Keratinocyte (primary cell): ENCODE measurements around the gene FAM118B. TPM values are rescaled to one million over a fixed set of nuclear protein-coding genes. Genes with fewer than 3 reads are reported as not detected.

ENCODE experiments used
- DNase-seq: peaks from one replicate; pipeline ENCODE4 v3.0.0-alpha.2; 2011; ENCODE audit warnings: low read depth, missing footprints, low spot score
- FAIRE-seq: peaks from 2 replicates; lab custom pipeline; 2011; peaks lifted over from hg19 to GRCh38; lab: Jason Lieb, UNC
- H2AFZ ChIP-seq: 2 replicates; pipeline ENCODE4 v1.6.0; 2012; ENCODE audit warnings: low read length, control low read depth, inconsistent platforms; ENCODE audit not compliant: control insufficient read depth
- H3K27ac ChIP-seq: 2 replicates; pipeline ENCODE4 v1.5.1; 2011; ENCODE audit warnings: low read length; ENCODE audit not compliant: control insufficient read depth, insufficient read depth
- H3K27me3 ChIP-seq: 3 replicates; pipeline ENCODE4 v1.6.0; 2011; ENCODE audit warnings: low read length; ENCODE audit not compliant: control insufficient read depth, insufficient read depth; ENCODE audit errors: extremely low read depth
- H3K36me3 ChIP-seq, 2 experiments: 2 replicates in 1 of 2; 3 replicates in 1 of 2; pipeline ENCODE4 v1.5.1; 2011; ENCODE audit warnings: low read length in 2 of 2, mild to moderate bottlenecking in 1 of 2; ENCODE audit not compliant: control insufficient read depth in 2 of 2, insufficient read depth in 2 of 2; ENCODE audit errors: extremely low read depth in 1 of 2
- H3K4me1 ChIP-seq: 3 replicates; pipeline ENCODE4 v1.5.1; 2011; ENCODE audit warnings: low read length; ENCODE audit not compliant: control insufficient read depth, insufficient read depth; ENCODE audit errors: extremely low read depth
- H3K4me2 ChIP-seq: 3 replicates; pipeline ENCODE4 v1.6.0; 2011; ENCODE audit warnings: low read depth, low read length; ENCODE audit not compliant: control insufficient read depth, insufficient read depth; ENCODE audit errors: extremely low read depth
- H3K4me3 ChIP-seq, 3 experiments: fragments of 200-600 bp in 1 of 3; sonication (generic) in 1 of 3; 2 replicates in 2 of 3; 3 replicates in 1 of 3; pipeline ENCODE4 v1.5.1; 2011 to 2016; ENCODE audit warnings: low read length in 3 of 3, mild to moderate bottlenecking in 3 of 3, control low read depth in 2 of 3, inconsistent platforms in 1 of 3, low read depth in 1 of 3, mixed read lengths in 1 of 3, mixed run types in 1 of 3, moderate library complexity in 1 of 3; ENCODE audit not compliant: control insufficient read depth in 2 of 3, insufficient read depth in 2 of 3; ENCODE audit errors: extremely low read depth in 1 of 3
- H3K79me2 ChIP-seq: 2 replicates; pipeline ENCODE4 v1.6.0; 2012; ENCODE audit warnings: low read length; ENCODE audit not compliant: control insufficient read depth, insufficient read depth
- H3K9ac ChIP-seq: 3 replicates; pipeline ENCODE4 v1.6.0; 2011; ENCODE audit warnings: low read length; ENCODE audit not compliant: control insufficient read depth, insufficient read depth; ENCODE audit errors: extremely low read depth
- H3K9me1 ChIP-seq: 3 replicates; pipeline ENCODE4 v1.6.0; 2011; ENCODE audit warnings: low read length; ENCODE audit not compliant: control insufficient read depth, insufficient read depth; ENCODE audit errors: extremely low read depth
- H3K9me3 ChIP-seq: 2 replicates; pipeline ENCODE4 v1.5.1; 2012; ENCODE audit warnings: low read depth, low read length; ENCODE audit not compliant: control insufficient read depth
- H4K20me1 ChIP-seq: 3 replicates; pipeline ENCODE4 v1.6.0; 2011; ENCODE audit warnings: low read length; ENCODE audit not compliant: control insufficient read depth, insufficient read depth; ENCODE audit errors: extremely low read depth
- EZH2 ChIP-seq: IDR thresholded peaks from one replicate; pipeline ENCODE4 v1.6.1; 2012; ENCODE audit warnings: inconsistent platforms, mild to moderate bottlenecking, low read length, moderate library complexity
- dilution Hi-C: fragments of 300-500 bp; cut with MboI; formaldehyde crosslinking; loops from one replicate; pipeline ENCODE4 v1.7.0; 2020; ENCODE audit warnings: low sequenced_read_pairs; ENCODE audit not compliant: extremely low pct_ligation_motif_present
- polyA plus RNA-seq, 5 experiments: library from polyadenylated mRNA; depleted of rRNA in 3 of 5; stranded (reverse) in 3 of 5; stranded (forward) in 1 of 5; unstranded in 1 of 5; fragments of >200 nt; gene quantifications; 1 replicate in 1 of 5; 2 replicates in 3 of 5; 3 replicates in 1 of 5; pipeline versions ENCODE4 v1.2.1 to v1.2.3, GENCODE V29; 2011 to 2012; ENCODE audit warnings: missing spikeins in 2 of 5, low read depth in 1 of 5, low replicate concordance in 1 of 5
- TF ChIP-seq, protein P1 (sequence below), 3 experiments: IDR thresholded peaks in 1 of 3; conservative IDR thresholded peaks in 1 of 3; optimal IDR thresholded peaks in 1 of 3; 2 replicates in 2 of 3; 3 replicates in 1 of 3; pipeline versions ENCODE3 to v1.5.1; 2011; ENCODE audit warnings: low read length in 3 of 3, mild to moderate bottlenecking in 3 of 3, moderate library complexity in 2 of 3, control low read depth in 1 of 3, inconsistent platforms in 1 of 3; ENCODE audit not compliant: insufficient read depth in 2 of 3; ENCODE audit errors: extremely low read depth in 1 of 3

The FAM118B gene
- polyA plus RNA-seq, 1 donor (not counting 4 experiments of a cell fraction or from before 2014, with no cell fraction given), result 32.0 TPM

DNA sequence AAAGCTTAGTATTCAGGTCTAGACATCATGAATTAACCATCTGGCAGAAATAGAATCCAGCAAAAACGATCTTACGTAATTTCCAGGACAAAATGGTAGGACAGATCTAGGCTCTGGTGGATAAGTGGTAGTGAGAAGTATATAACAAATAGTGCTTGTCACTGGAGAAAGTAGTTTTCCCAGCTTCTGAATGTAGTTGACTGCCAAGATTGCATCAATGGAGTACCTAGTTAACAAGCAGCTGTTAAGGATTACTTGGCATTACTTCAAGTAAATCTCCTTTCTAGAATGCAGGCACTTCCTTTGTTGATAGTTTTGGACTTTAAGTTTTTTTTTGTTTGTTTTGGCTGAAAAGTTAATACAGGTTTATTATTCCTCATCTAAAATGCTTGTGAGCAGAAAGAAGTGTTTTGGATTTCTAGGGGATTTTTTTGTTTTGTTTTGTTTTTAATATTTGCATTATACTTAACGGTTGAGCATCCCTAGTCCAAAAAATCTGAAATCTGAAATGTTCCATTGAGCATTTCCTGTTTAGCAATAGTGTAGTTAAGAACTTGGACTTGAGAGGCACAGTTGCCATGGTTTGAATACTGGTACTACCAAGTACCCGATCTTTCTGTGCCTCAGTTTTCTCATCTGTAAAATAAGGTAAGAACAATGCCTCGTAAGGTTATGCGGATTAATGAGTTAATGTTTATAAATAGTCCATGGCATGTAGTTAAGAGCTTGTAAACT is 20.3 kb downstream of the FAM118B start:
- dilution Hi-C loops, result no loop called here
- H3K9me3 ChIP-seq, result no peaks in the 10 kb centered on the region
- no peak overlapping the region for H3K4me3 ChIP-seq
- no peaks in the 10 kb centered on the region for H3K79me2 ChIP-seq
- DNase-seq (no peak), FAIRE-seq (no peak)
- H3K4me1 ChIP-seq, result no peaks in the 10 kb centered on the region
- no peak overlapping the region for H3K27ac ChIP-seq
- H3K4me2 ChIP-seq, result no peak overlapping the region
- TF ChIP-seq EZH2, result no peak
- TF ChIP-seq, protein P1, sequence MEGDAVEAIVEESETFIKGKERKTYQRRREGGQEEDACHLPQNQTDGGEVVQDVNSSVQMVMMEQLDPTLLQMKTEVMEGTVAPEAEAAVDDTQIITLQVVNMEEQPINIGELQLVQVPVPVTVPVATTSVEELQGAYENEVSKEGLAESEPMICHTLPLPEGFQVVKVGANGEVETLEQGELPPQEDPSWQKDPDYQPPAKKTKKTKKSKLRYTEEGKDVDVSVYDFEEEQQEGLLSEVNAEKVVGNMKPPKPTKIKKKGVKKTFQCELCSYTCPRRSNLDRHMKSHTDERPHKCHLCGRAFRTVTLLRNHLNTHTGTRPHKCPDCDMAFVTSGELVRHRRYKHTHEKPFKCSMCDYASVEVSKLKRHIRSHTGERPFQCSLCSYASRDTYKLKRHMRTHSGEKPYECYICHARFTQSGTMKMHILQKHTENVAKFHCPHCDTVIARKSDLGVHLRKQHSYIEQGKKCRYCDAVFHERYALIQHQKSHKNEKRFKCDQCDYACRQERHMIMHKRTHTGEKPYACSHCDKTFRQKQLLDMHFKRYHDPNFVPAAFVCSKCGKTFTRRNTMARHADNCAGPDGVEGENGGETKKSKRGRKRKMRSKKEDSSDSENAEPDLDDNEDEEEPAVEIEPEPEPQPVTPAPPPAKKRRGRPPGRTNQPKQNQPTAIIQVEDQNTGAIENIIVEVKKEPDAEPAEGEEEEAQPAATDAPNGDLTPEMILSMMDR (optimal IDR thresholded peaks at IDR 0.05 in 1 of 3, IDR thresholded peaks at IDR 0.05 in 1 of 3, conservative IDR thresholded peaks at IDR 0.05 in 1 of 3; ENCODE audit: extremely low read depth in 1 of 3, insufficient read depth in 2 of 3, low read length in 3 of 3), result no peak
- peaks cover 0 to 5% of the 10 kb centered on the region in 2 experiments for H3K36me3 ChIP-seq
- H3K27me3 ChIP-seq, result no peaks in the 10 kb centered on the region
- no peaks in the 10 kb centered on the region for H4K20me1 ChIP-seq
- no peaks in the 10 kb centered on the region for H3K9me1 ChIP-seq
- H2AFZ ChIP-seq, result no peak overlapping the region
- no peak overlapping the region for H3K9ac ChIP-seq

DNA sequence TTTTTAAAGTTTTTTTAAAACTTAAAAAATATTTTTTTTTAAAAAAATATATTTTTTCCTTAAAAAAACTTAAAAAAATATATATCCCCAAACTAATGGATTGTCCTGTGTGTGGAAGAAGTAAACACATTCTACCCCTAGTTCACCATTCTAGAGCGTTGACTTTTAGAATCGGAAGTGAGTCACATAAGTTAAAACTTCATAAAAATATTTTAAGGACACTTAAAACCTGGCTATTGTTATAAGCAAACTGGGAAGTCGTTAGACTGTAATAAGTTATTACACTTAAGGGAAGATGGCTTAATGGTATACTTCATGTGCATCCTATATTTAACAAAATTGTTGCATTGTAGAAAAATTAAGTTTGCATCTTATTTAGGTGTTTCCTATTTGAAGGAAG is 21.1 kb downstream of the FAM118B start:
- H3K4me1 ChIP-seq, result no peaks in the 10 kb centered on the region
- H3K27me3 ChIP-seq, result no peaks in the 10 kb centered on the region
- no peak overlapping the region for H3K4me2 ChIP-seq
- TF ChIP-seq, protein P1 (optimal IDR thresholded peaks at IDR 0.05 in 1 of 3, IDR thresholded peaks at IDR 0.05 in 1 of 3, conservative IDR thresholded peaks at IDR 0.05 in 1 of 3; ENCODE audit: extremely low read depth in 1 of 3, insufficient read depth in 2 of 3, low read length in 3 of 3), result no peak
- H3K9me3 ChIP-seq, result no peaks in the 10 kb centered on the region
- H3K36me3 ChIP-seq, result peaks cover 0 to 5% of the 10 kb centered on the region in 2 experiments
- DNase-seq (no peak), FAIRE-seq (no peak)
- H2AFZ ChIP-seq, result no peak overlapping the region
- no peak overlapping the region for H3K27ac ChIP-seq
- no peaks in the 10 kb centered on the region for H3K79me2 ChIP-seq
- no peak overlapping the region for H3K4me3 ChIP-seq
- no peaks in the 10 kb centered on the region for H3K9me1 ChIP-seq
- H4K20me1 ChIP-seq, result no peaks in the 10 kb centered on the region
- H3K9ac ChIP-seq, result no peak overlapping the region
- dilution Hi-C loops, result no loop called here
